22Rv1 (cell line): Measurements from ENCODE around the gene MYH9.
A peak's percentile ranks its signal among the peaks of the same experiment; 100 is the strongest.

Experiments
- H3K27ac ChIP-seq: fragments of 450-650 bp; 2 replicates; pipeline ENCODE4 v1.5.1; 2017
- CTCF ChIP-seq: fragments of 450-650 bp; IDR thresholded peaks from 2 replicates; pipeline ENCODE4 v1.5.1; 2017; ENCODE audit warnings: mild to moderate bottlenecking
- ZFX ChIP-seq: fragments of 450-650 bp; IDR thresholded peaks from 2 replicates; pipeline ENCODE4 v1.6.1; 2017; ENCODE audit warnings: antibody characterized with exemption, borderline replicate concordance

The MYH9 gene

GRCh38 chr22:36239150-36239400 lies 148.7 kb downstream of the MYH9 start:
- no peak for TF ChIP-seq ZFX
- TF ChIP-seq CTCF: no peak
- peak overlapping the region; percentile 46 for H3K27ac ChIP-seq

- peak overlapping the region; percentile 46 for H3K27ac ChIP-seq
Observed at GRCh38 chr22:36238373-36239149, 149.2 kb downstream of the MYH9 start.

GRCh38 chr22:36237462-36238372 lies 150.1 kb downstream of the MYH9 start:
- no peak overlapping the region for H3K27ac ChIP-seq

More at GRCh38 chr22:36238373-36239149, 149.2 kb downstream of the MYH9 start:
- no peak for TF ChIP-seq ZFX
- TF ChIP-seq CTCF: no peak

GRCh38 chr22:36236388-36237319 lies 151.1 kb downstream of the MYH9 start:
- TF ChIP-seq ZFX (no peak), CTCF (no peak)
- no peak overlapping the region for H3K27ac ChIP-seq

More at GRCh38 chr22:36237462-36238372, 150.1 kb downstream of the MYH9 start:
- TF ChIP-seq ZFX (no peak), CTCF (no peak)

- TF ChIP-seq CTCF (no peak), ZFX (no peak)
- H3K27ac ChIP-seq: no peak overlapping the region
Observed at GRCh38 chr22:36235585-36235984, 152.2 kb downstream of the MYH9 start.

GRCh38 chr22:36234919-36235318 lies 152.8 kb downstream of the MYH9 start:
- H3K27ac ChIP-seq: no peak overlapping the region
- no peak for TF ChIP-seq CTCF
- TF ChIP-seq ZFX: no peak
